ENCODE measurements around the gene LARGE1. TPM values are rescaled to one million over a fixed set of nuclear protein-coding genes. Genes with fewer than 3 reads are reported as not detected.

LARGE1 gene
- total and polyA plus RNA-seq, 2 of the 13 experiments (the other 11 are each of a cell fraction or from before 2014, with no cell fraction given) = 8.4 to 11.0 TPM

DNA sequence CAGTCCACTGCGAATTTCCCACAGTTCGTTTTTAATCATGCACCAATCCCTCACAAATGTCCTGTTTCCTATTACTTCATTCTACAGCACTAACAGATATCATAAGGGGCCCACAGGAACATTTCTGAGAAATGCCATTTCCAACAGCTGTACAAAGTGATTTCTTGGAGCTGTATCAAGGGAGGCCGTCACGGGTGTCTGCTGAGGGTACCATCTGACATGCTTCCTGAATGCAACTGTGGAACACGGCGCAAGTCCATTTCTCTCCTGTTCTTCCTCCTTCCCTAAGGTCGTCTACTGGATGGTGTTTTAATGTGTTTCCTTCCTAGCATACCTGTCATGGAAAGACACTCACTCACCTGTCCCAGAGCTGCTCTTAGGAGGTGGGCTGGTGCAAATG is 320.7 kb downstream of the LARGE1 start:
- Histone ChIP-seq H3K4me2 (ENCODE audit: low read depth, low read length) (no peak overlapping the region), H3K36me3 (replicated peaks in 1 of 2; ENCODE audit: control insufficient read depth in 1 of 2, insufficient read depth in 2 of 2, low read length in 2 of 2) (peaks cover 0 to 1% of the 10 kb centered on the region in 2 experiments; a peak in 4 of 5 replicates), H3K27ac (ENCODE audit: extremely low read length, insufficient read depth, low read length) (no peak overlapping the region), H4K20me1 (ENCODE audit: insufficient read depth, low read length) (no peaks in the 10 kb centered on the region), H3K4me1 (ENCODE audit: insufficient read depth, low read length) (no peaks in the 10 kb centered on the region), H2AFZ (ENCODE audit: low read length) (no peak overlapping the region), H3K4me3 (replicated peaks in 1 of 3; ENCODE audit: insufficient read depth in 1 of 3, low read depth in 2 of 3, low read length in 3 of 3) (no peak overlapping the region), H3K9me3 (ENCODE audit: low read length) (no peaks in the 10 kb centered on the region), H3K79me2 (ENCODE audit: insufficient read depth, low read length) (no peaks in the 10 kb centered on the region), H3K27me3 (ENCODE audit: control insufficient read depth in 1 of 2, insufficient read depth in 2 of 2, low read length in 2 of 2) (no peaks in the 10 kb centered on the region), H3K9ac (ENCODE audit: insufficient read depth, low read depth, low read length) (no peak overlapping the region)
- ATAC-seq (no peak), FAIRE-seq (no peak), DNase-seq (ENCODE audit: low spot score) (no peak)
- in situ Hi-C loops (cut with HindIII; ENCODE audit: extremely low pct_ligation_motif_present, low pct_unique_long_range_greater_than_20kb) (no loop called here), intact Hi-C loops (cut with micrococcal nuclease; ENCODE audit: unreplicated experiment) (no loop called here)
- WGBS (ENCODE audit: low lambda C conversion rate) = 96% methylated on average over 7 of the region's 7 CpGs
- POLR2A ChIA-PET = no interaction called here
- CTCF ChIA-PET (ENCODE audit: low intra/inter-chr PET ratio, low total read pairs) = no interaction called here
- no TSS peak for BruUV-seq (replicated peaks)
- TF ChIP-seq ATRX (CRISPR knock-in tag; IDR thresholded peaks at IDR 0.05; ENCODE audit: borderline replicate concordance) = no peak
- TF ChIP-seq SETDB1 (CRISPR knock-in tag; IDR thresholded peaks at IDR 0.05; ENCODE audit: borderline replicate concordance) = no peak
- TF ChIP-seq ZNF605 (CRISPR knock-in tag; IDR thresholded peaks at IDR 0.05) = no peak
- TF ChIP-seq, protein P1, sequence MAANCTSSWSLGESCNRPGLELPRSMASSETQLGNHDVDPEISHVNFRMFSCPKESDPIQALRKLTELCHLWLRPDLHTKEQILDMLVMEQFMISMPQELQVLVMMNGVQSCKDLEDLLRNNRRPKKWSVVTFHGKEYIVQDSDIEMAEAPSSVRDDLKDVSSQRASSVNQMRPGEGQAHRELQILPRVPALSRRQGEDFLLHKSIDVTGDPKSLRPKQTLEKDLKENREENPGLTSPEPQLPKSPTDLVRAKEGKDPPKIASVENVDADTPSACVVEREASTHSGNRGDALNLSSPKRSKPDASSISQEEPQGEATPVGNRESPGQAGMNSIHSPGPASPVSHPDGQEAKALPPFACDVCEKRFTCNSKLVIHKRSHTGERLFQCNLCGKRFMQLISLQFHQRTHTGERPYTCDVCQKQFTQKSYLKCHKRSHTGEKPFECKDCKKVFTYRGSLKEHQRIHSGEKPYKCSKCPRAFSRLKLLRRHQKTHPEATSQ (CRISPR knock-in tag; IDR thresholded peaks at IDR 0.05; ENCODE audit: borderline replicate concordance) = no peak
- TF ChIP-seq, protein P2, sequence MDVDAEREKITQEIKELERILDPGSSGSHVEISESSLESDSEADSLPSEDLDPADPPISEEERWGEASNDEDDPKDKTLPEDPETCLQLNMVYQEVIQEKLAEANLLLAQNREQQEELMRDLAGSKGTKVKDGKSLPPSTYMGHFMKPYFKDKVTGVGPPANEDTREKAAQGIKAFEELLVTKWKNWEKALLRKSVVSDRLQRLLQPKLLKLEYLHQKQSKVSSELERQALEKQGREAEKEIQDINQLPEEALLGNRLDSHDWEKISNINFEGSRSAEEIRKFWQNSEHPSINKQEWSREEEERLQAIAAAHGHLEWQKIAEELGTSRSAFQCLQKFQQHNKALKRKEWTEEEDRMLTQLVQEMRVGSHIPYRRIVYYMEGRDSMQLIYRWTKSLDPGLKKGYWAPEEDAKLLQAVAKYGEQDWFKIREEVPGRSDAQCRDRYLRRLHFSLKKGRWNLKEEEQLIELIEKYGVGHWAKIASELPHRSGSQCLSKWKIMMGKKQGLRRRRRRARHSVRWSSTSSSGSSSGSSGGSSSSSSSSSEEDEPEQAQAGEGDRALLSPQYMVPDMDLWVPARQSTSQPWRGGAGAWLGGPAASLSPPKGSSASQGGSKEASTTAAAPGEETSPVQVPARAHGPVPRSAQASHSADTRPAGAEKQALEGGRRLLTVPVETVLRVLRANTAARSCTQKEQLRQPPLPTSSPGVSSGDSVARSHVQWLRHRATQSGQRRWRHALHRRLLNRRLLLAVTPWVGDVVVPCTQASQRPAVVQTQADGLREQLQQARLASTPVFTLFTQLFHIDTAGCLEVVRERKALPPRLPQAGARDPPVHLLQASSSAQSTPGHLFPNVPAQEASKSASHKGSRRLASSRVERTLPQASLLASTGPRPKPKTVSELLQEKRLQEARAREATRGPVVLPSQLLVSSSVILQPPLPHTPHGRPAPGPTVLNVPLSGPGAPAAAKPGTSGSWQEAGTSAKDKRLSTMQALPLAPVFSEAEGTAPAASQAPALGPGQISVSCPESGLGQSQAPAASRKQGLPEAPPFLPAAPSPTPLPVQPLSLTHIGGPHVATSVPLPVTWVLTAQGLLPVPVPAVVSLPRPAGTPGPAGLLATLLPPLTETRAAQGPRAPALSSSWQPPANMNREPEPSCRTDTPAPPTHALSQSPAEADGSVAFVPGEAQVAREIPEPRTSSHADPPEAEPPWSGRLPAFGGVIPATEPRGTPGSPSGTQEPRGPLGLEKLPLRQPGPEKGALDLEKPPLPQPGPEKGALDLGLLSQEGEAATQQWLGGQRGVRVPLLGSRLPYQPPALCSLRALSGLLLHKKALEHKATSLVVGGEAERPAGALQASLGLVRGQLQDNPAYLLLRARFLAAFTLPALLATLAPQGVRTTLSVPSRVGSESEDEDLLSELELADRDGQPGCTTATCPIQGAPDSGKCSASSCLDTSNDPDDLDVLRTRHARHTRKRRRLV (CRISPR knock-in tag; IDR thresholded peaks at IDR 0.05) = no peak
- TF ChIP-seq HNF4G (IDR thresholded peaks at IDR 0.05; ENCODE audit: borderline replicate concordance, low read depth, low read length) = no peak
- TF ChIP-seq HNF4G (CRISPR knock-in tag; IDR thresholded peaks at IDR 0.05; ENCODE audit: borderline replicate concordance, low read depth) = no peak
- no peak for TF ChIP-seq TMF1 (CRISPR knock-in tag; IDR thresholded peaks at IDR 0.05; ENCODE audit: low read depth)
